ENCODE results near the gene CIROP. TPM values are rescaled to one million over a fixed set of nuclear protein-coding genes. Genes with fewer than 3 reads are reported as not detected.
A peak's percentile ranks its signal among the peaks of the same experiment; 100 is the strongest.

The CIROP gene
- total RNA-seq, 2 experiments from 2014 or later: not detected

GRCh38 chr14:23056145-23056955, 48.4 kb downstream of the CIROP start:
- ChIA-PET CTCF (interaction anchor here (0.9 to 4.8 kb wide), 7 partner anchors 28 to 84 kb away, joined by 3 to 136 read pairs (median 23); no protein-coding TSS in a partner anchor), POLR2A (interaction anchor here (0.8 to 2.5 kb wide), 5 partner anchors 49 to 74 kb away, joined by 3 to 38 read pairs (median 9); partner anchors contain the start of gene AJUBA)
- Mint-ChIP-seq H3K4me3 (peak overlapping the region; percentile 97), H3K36me3 (ENCODE audit: low read depth) (peaks cover 42% of the 10 kb centered on the region), H3K27ac (peak overlapping the region; percentile 45), H3K27me3 (no peaks in the 10 kb centered on the region), H3K4me1 (ENCODE audit: low read depth) (peaks cover 18% of the 10 kb centered on the region), H3K9me3 (no peaks in the 10 kb centered on the region)
- intact Hi-C loops (cut with DNase I, micrococcal nuclease): loop anchor here (1.0 to 5.0 kb wide), 4 partner anchors 22 to 484 kb away; partner anchors contain the start of gene PSMB5 (in 1 of the 2)
- Histone ChIP-seq H3K36me3 (ENCODE audit: insufficient read depth, low read length) (peaks cover 25% of the 10 kb centered on the region), H3K4me3 (ENCODE audit: low read length) (peak overlapping the region; percentile 75), H3K4me1 (ENCODE audit: insufficient read depth, low read length) (peaks cover 24% of the 10 kb centered on the region), H3K27me3 (ENCODE audit: control insufficient read depth in 1 of 2, insufficient read depth in 2 of 2, low read length in 2 of 2) (no peaks in the 10 kb centered on the region), H3K9me3 (ENCODE audit: control insufficient read depth in 1 of 2, insufficient read depth in 1 of 2, low read length in 2 of 2) (no peaks in the 10 kb centered on the region), H3K27ac (ENCODE audit: low read depth in 1 of 2, low read length in 2 of 2) (no peak overlapping the region)
- peak; percentile 63 for ATAC-seq (ENCODE audit: poor library complexity)
- peak; percentile 68 for TF ChIP-seq CTCF (IDR thresholded peaks at IDR 0.05)
- peak; percentile 55 to 85 (median 61) for DNase-seq

- H3K4me3 Mint-ChIP-seq: peak overlapping the region; percentile 97
- H3K4me1 Mint-ChIP-seq (ENCODE audit: low read depth): peaks cover 18% of the 10 kb centered on the region
- Histone ChIP-seq H3K4me3 (ENCODE audit: low read length) (no peak overlapping the region), H3K4me1 (ENCODE audit: insufficient read depth, low read length) (peaks cover 24% of the 10 kb centered on the region), H3K27me3 (ENCODE audit: control insufficient read depth in 1 of 2, insufficient read depth in 2 of 2, low read length in 2 of 2) (no peaks in the 10 kb centered on the region), H3K36me3 (ENCODE audit: insufficient read depth, low read length) (peaks cover 18% of the 10 kb centered on the region), H3K9me3 (ENCODE audit: control insufficient read depth in 1 of 2, insufficient read depth in 1 of 2, low read length in 2 of 2) (no peaks in the 10 kb centered on the region), H3K27ac (ENCODE audit: low read depth in 1 of 2, low read length in 2 of 2) (no peak overlapping the region)
- H3K27me3 Mint-ChIP-seq: no peaks in the 10 kb centered on the region
- TF ChIP-seq CTCF (IDR thresholded peaks at IDR 0.05): no peak
- intact Hi-C loops (cut with DNase I, micrococcal nuclease): loop anchor here (1.0 to 5.0 kb wide), 4 partner anchors 21 to 483 kb away; partner anchors contain the start of gene PSMB5 (in 1 of the 2)
- CTCF ChIA-PET: interaction anchor here (1.0 to 4.5 kb wide), 6 partner anchors 21 to 78 kb away, joined by 3 to 42 read pairs (median 9); no protein-coding TSS in a partner anchor
- H3K27ac Mint-ChIP-seq: peak overlapping the region; percentile 45
- ATAC-seq (ENCODE audit: poor library complexity) (no peak), DNase-seq (peak in 1 of 14 experiments; percentile 38)
- POLR2A ChIA-PET: interaction anchor here (0.8 to 2.3 kb wide), 3 partner anchors 49 to 73 kb away, joined by 3 to 9 read pairs (median 5); partner anchors contain the start of gene AJUBA
- H3K36me3 Mint-ChIP-seq (ENCODE audit: low read depth): peaks cover 36% of the 10 kb centered on the region
- no peaks in the 10 kb centered on the region for H3K9me3 Mint-ChIP-seq
Measured at GRCh38 chr14:23055621-23056144, 49.1 kb downstream of the CIROP start.

GRCh38 chr14:23055147-23055550, 49.6 kb downstream of the CIROP start:
- peak overlapping the region; percentile 11 for H3K4me3 Mint-ChIP-seq
- no peak overlapping the region for H3K27ac ChIP-seq (ENCODE audit: low read depth in 1 of 2, low read length in 2 of 2)
- POLR2A ChIA-PET: interaction anchor here (0.8 to 2.3 kb wide), 3 partner anchors 48 to 73 kb away, joined by 3 to 9 read pairs (median 5); partner anchors contain the start of gene AJUBA

More at GRCh38 chr14:23055147-23055550, 49.6 kb downstream of the CIROP start:
- H3K27me3 ChIP-seq (ENCODE audit: control insufficient read depth in 1 of 2, insufficient read depth in 2 of 2, low read length in 2 of 2): no peaks in the 10 kb centered on the region
- H3K4me1 ChIP-seq (ENCODE audit: insufficient read depth, low read length): peaks cover 24% of the 10 kb centered on the region
- H3K9me3 Mint-ChIP-seq: no peaks in the 10 kb centered on the region
- peaks cover 13% of the 10 kb centered on the region for H3K36me3 ChIP-seq (ENCODE audit: insufficient read depth, low read length)
- intact Hi-C loops (cut with DNase I, micrococcal nuclease): loop anchor here (5.0 kb wide), 1 partner anchor 483 kb away; no protein-coding TSS in a partner anchor
- H3K27ac Mint-ChIP-seq: no peak overlapping the region
- no peak overlapping the region for H3K4me3 ChIP-seq (ENCODE audit: low read length)
- no peaks in the 10 kb centered on the region for H3K27me3 Mint-ChIP-seq
- peaks cover 31% of the 10 kb centered on the region for H3K36me3 Mint-ChIP-seq (ENCODE audit: low read depth)
- H3K9me3 ChIP-seq (ENCODE audit: control insufficient read depth in 1 of 2, insufficient read depth in 1 of 2, low read length in 2 of 2): no peaks in the 10 kb centered on the region
- H3K4me1 Mint-ChIP-seq (ENCODE audit: low read depth): peaks cover 18% of the 10 kb centered on the region
- TF ChIP-seq CTCF (IDR thresholded peaks at IDR 0.05): no peak
- DNase-seq (no peak), ATAC-seq (ENCODE audit: poor library complexity) (no peak)
- CTCF ChIA-PET: interaction anchor here (0.8 to 4.5 kb wide), 9 partner anchors 14 to 68 kb away, joined by 3 to 42 read pairs (median 4); no protein-coding TSS in a partner anchor

Data from CD4-positive, alpha-beta T cell (primary cell).